Adrenal gland (tissue), 12 donors: ENCODE measurements around the gene COL16A1. TPM values are rescaled to one million over a fixed set of nuclear protein-coding genes. Genes with fewer than 3 reads are reported as not detected.

ENCODE experiments used
- DNase-seq, 7 donors: peaks; one replicate each; pipeline ENCODE4 v3.0.0-alpha.2; 2019 to 2020
- H3K27ac ChIP-seq, 5 donors: fragments of 200-600 bp; sonication (generic) in 4 of 5; 1 replicate in 3 of 5; 2 replicates in 2 of 5; pipeline versions ENCODE4 v1.5.1 to v1.8.0; 2016 to 2020; ENCODE audit warnings: mild to moderate bottlenecking in 1 of 5
- H3K27me3 ChIP-seq: fragments of 200-600 bp; 2 replicates; pipeline ENCODE4 v1.8.0; 2021
- H3K36me3 ChIP-seq, 2 donors: fragments of 200-600 bp; replicated peaks in 1 of 2; 1 replicate in 1 of 2; 2 replicates in 1 of 2; pipeline versions ENCODE4 v1.5.1 to v1.8.0; 2018 to 2022
- H3K4me1 ChIP-seq, 2 donors: fragments of 200-600 bp; replicated peaks in 1 of 2; 1 replicate in 1 of 2; 2 replicates in 1 of 2; pipeline versions ENCODE4 v1.5.1 to v1.8.0; 2018 to 2021
- H3K4me3 ChIP-seq, 4 donors: fragments of 200-600 bp; sonication (generic) in 3 of 4; one replicate each; pipeline ENCODE4 v1.5.1; 2016 to 2018
- H3K9me3 ChIP-seq, 3 donors: fragments of 200-600 bp; sonication (generic) in 1 of 3; replicated peaks in 1 of 3; 1 replicate in 2 of 3; 2 replicates in 1 of 3; pipeline versions ENCODE4 v1.5.1 to v1.8.0; 2016 to 2021
- CTCF ChIP-seq, 6 experiments: fragments of 450-650 bp in 4 of 6; fragments of 200-600 bp in 2 of 6; sonication (generic) in 1 of 6; IDR thresholded peaks; 1 replicate in 5 of 6; 2 replicates in 1 of 6; pipeline versions ENCODE4 v1.5.1 to v1.8.0; 2016 to 2021; ENCODE audit warnings: antibody characterized with exemption in 6 of 6, mild to moderate bottlenecking in 2 of 6, moderate library complexity in 1 of 6
- POLR2A ChIP-seq, 2 donors: fragments of 450-650 bp; IDR thresholded peaks; one replicate each; pipeline ENCODE4 v1.6.1; 2017; ENCODE audit warnings: antibody characterized with exemption in 2 of 2, mild to moderate bottlenecking in 2 of 2, moderate library complexity in 1 of 2
- WGBS, 4 donors: extraction: QIAGEN DNeasy Blood & Tissue Kit in 2 of 4; methylation state at CpG; one replicate each; pipeline versions ENCODE4 v1.1.5 to v1.1.7; 2013 to 2017; 5-methylcytosine and 5-hydroxymethylcytosine counted together
- intact Hi-C, 2 donors: fragments of 100-400 bp; cut with DNase I; formaldehyde crosslinking; loops; one replicate each; pipeline versions ENCODE4 v1.14.1 to v1.15.0; 2022 to 2023
- polyA plus RNA-seq, 3 donors: library from polyadenylated mRNA; stranded (reverse); fragments of 200-250 nt in 2 of 3; fragments of 350-450 nt in 1 of 3; fragmentation: Illumina TruSeq in 1 of 3; extraction: RNeasy Lipid Tissue Mini Kit (QIAGEN cat#74804) in 1 of 3; gene quantifications; one replicate each; pipeline ENCODE4 v1.2.3, GENCODE V29; 2013 to 2014
- total RNA-seq, 9 donors: library from RNA; depleted of rRNA in 4 of 9; stranded (reverse); fragments of >200 nt in 4 of 9; fragments of 120-200 nt in 1 of 9; fragmentation: NEBNext Ultra II Directional in 1 of 9; extraction: Animal tissue kit (Norgen Biotek cat#: 25700) in 1 of 9; gene quantifications; one replicate each; pipeline versions ENCODE4 v1.1.0 to v1.2.4, GENCODE V29; 2013 to 2023
- donor health status: healthy with polysubstance abuse.
- donor health status: Bipolar disorder and iron deficiency.
- donor health status: DM: yes; HTN: yes; CAD: no.
- donor health status: DM: no; HTN: no; CAD: no.
- donor health status: DM: no; HTN: no; CAD: no.
- donor health status: DM: yes; HTN: yes; CAD: no.

COL16A1 gene
- total and polyA plus RNA-seq, 12 donors: 6.1 to 129 (median 26.9) TPM

DNA sequence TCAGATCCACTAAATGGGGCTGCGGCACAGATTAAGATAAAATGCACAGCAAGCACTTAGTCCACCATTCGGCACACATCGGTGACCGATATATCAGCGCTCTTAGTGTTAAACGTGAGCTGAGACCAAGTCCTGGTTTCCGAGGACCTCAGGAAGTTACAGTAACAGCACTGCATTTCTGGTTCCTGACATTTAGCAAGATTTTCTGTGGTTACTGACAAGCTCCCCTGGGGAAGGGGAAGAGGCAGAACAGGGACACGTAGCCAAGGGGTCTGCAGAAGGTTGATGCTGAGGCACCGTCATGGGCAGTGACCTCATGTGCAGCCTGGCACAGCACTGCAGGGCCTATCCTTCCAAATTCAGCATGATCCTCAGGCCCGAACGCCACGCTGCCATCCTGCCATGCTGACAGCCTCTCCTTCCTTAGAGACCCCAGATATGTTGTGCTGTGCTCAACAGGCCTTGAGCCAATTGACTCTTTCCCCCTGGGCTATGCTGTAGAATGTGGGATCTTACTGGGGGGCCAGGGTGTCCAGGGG, 45.8 kb downstream of the COL16A1 start:
- Histone ChIP-seq H3K9me3 (no peaks in the 10 kb centered on the region), H3K36me3 (no peaks in the 10 kb centered on the region), H3K27ac (no peak overlapping the region), H3K4me3 (no peak overlapping the region), H3K4me1 (no peaks in the 10 kb centered on the region), H3K27me3 (no peaks in the 10 kb centered on the region)
- DNase-seq: no peak
- intact Hi-C loops: loop anchor here in 1 of 2 donors (10.0 kb wide), 1 partner anchor 407 kb away; no protein-coding TSS in a partner anchor
- 75 to 92% (median 84%) methylated on average over 7 to 12 of the region's 12 CpGs for WGBS, 4 donors
- TF ChIP-seq CTCF (IDR thresholded peaks at IDR 0.05) (no peak), POLR2A (IDR thresholded peaks at IDR 0.05) (no peak)

GRCh38 chr1:31657020-31657804, 46.6 kb downstream of the COL16A1 start:
- no peak overlapping the region for H3K4me3 ChIP-seq
- H3K36me3 ChIP-seq: no peaks in the 10 kb centered on the region
- H3K9me3 ChIP-seq: no peaks in the 10 kb centered on the region
- no peak overlapping the region for H3K27ac ChIP-seq
- H3K27me3 ChIP-seq: no peaks in the 10 kb centered on the region
- no peak for DNase-seq
- WGBS, 4 donors: 69 to 85% (median 81%) methylated on average over 7 to 14 of the region's 14 CpGs
- TF ChIP-seq POLR2A (IDR thresholded peaks at IDR 0.05) (no peak), CTCF (IDR thresholded peaks at IDR 0.05) (no peak)
- no peaks in the 10 kb centered on the region for H3K4me1 ChIP-seq
- intact Hi-C loops: loop anchor here in 1 of 2 donors (10.0 kb wide), 1 partner anchor 408 kb away; no protein-coding TSS in a partner anchor

- Histone ChIP-seq H3K4me3 (no peak overlapping the region), H3K27me3 (no peaks in the 10 kb centered on the region), H3K4me1 (no peaks in the 10 kb centered on the region), H3K36me3 (no peaks in the 10 kb centered on the region), H3K27ac (no peak overlapping the region), H3K9me3 (no peaks in the 10 kb centered on the region)
- 82 to 92% (median 87%) methylated on average over 4 of the region's 4 CpGs for WGBS, 4 donors
- intact Hi-C loops: loop anchor here in 1 of 2 donors (10.0 kb wide), 1 partner anchor 409 kb away; no protein-coding TSS in a partner anchor
- DNase-seq: no peak
- TF ChIP-seq CTCF (IDR thresholded peaks at IDR 0.05) (no peak), POLR2A (IDR thresholded peaks at IDR 0.05) (no peak)
Measured at GRCh38 chr1:31655756-31656155, 48.1 kb downstream of the COL16A1 start.

DNA sequence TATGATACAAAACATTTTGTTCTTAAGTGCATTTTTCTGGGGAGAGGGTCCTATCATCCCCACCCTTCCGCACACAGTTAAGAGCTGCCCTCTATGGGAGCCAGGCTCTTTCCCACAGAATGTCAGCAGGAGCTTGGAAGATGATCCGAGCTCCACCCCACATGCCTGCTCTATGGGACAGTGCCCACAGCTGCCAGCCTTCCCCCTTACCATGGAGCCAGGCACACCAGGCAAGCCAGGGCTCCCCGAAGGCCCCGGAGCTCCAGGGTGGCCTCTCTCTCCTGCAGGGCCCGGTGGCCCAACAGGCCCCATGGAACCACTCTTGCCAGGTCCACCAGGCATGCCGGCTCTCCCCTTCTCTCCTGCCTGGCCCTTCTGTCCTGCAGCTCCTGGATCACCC, 48.7 kb downstream of the COL16A1 start:
- WGBS, 4 donors: 86 to 100% (median 91%) methylated on average over 3 to 6 of the region's 6 CpGs
- Histone ChIP-seq H3K4me3 (no peak overlapping the region), H3K27me3 (no peaks in the 10 kb centered on the region), H3K9me3 (no peaks in the 10 kb centered on the region), H3K27ac (no peak overlapping the region), H3K36me3 (no peaks in the 10 kb centered on the region), H3K4me1 (no peaks in the 10 kb centered on the region)
- intact Hi-C loops: loop anchor here in 1 of 2 donors (10.0 kb wide), 1 partner anchor 410 kb away; no protein-coding TSS in a partner anchor
- DNase-seq: no peak
- no peak for TF ChIP-seq POLR2A (IDR thresholded peaks at IDR 0.05)
- no peak for TF ChIP-seq CTCF (IDR thresholded peaks at IDR 0.05)
